OCI-LY3 (cell line): Measurements from ENCODE around the gene GLIS1.

Source experiments
- H2AFZ ChIP-seq: fragments of 200-600, 300-600 bp; shearing (Covaris generic); 2 replicates; pipeline ENCODE4 v1.6.0; 2014; ENCODE audit warnings: antibody characterized with exemption, low read depth, low read length
- H3K27ac ChIP-seq: fragments of 200-600, 300-600 bp; sonication (generic); 2 replicates; pipeline ENCODE4 v1.5.1; 2014; ENCODE audit warnings: mild to moderate bottlenecking, low read length, moderate library complexity, mixed read lengths
- H3K27me3 ChIP-seq: fragments of 200-600, 300-600 bp; sonication (generic); 2 replicates; pipeline ENCODE4 v1.6.1; 2014; ENCODE audit warnings: low read depth, low read length, mixed read lengths
- H3K36me3 ChIP-seq: fragments of 200-600, 300-600 bp; sonication (generic); replicated peaks from 2 replicates; pipeline ENCODE3; 2014; ENCODE audit warnings: low read depth, low read length, mixed read lengths
- H3K4me1 ChIP-seq: fragments of 300-600, 200-600 bp; sonication (generic); 2 replicates; pipeline ENCODE4 v1.6.1; 2014; ENCODE audit warnings: low read length, mixed read lengths
- H3K4me2 ChIP-seq: fragments of 200-600, 300-600 bp; sonication (generic); 2 replicates; pipeline ENCODE4 v1.6.1; 2014; ENCODE audit warnings: low read length, mixed read lengths
- H3K4me3 ChIP-seq: fragments of 300-600, 200-600 bp; sonication (generic); 2 replicates; pipeline ENCODE4 v1.5.1; 2014; ENCODE audit warnings: antibody characterized with exemption, mild to moderate bottlenecking, low read length, moderate library complexity
- H3K79me2 ChIP-seq: fragments of 300-600, 200-600 bp; shearing (Covaris generic); 2 replicates; pipeline ENCODE4 v1.6.1; 2014; ENCODE audit warnings: mild to moderate bottlenecking, low read length, mixed read lengths
- H3K9ac ChIP-seq: fragments of 300-600, 200-600 bp; shearing (Covaris generic); 2 replicates; pipeline ENCODE4 v1.6.0; 2014; ENCODE audit warnings: mild to moderate bottlenecking, low read length, moderate library complexity
- H3K9me3 ChIP-seq: fragments of 200-600, 300-600 bp; shearing (Covaris generic); 2 replicates; pipeline ENCODE4 v1.6.1; 2014; ENCODE audit warnings: low read length, mixed read lengths; ENCODE audit not compliant: insufficient read depth
- H4K20me1 ChIP-seq: fragments of 200-600, 300-600 bp; sonication (generic); 2 replicates; pipeline ENCODE4 v1.6.1; 2016; ENCODE audit warnings: low read length, mixed read lengths; ENCODE audit not compliant: insufficient read depth
- CTCF ChIP-seq: fragments of 200-600, 300-600 bp; sonication (generic); IDR thresholded peaks from 2 replicates; pipeline ENCODE4 v1.5.1; 2014; ENCODE audit warnings: antibody characterized with exemption, low read length, low read depth
- EZH2phosphoT487 ChIP-seq: fragments of 200-600 bp; shearing (Covaris generic); IDR thresholded peaks from 2 replicates; pipeline ENCODE4 v1.6.1; 2018; ENCODE audit warnings: antibody characterized with exemption, mixed run types, low read depth

The GLIS1 gene

GRCh38 chr1:53658489-53659230, 80.3 kb downstream of the GLIS1 start:
- H3K4me3 ChIP-seq, result no peak overlapping the region
- H3K4me1 ChIP-seq, result no peaks in the 10 kb centered on the region
- H4K20me1 ChIP-seq, result no peaks in the 10 kb centered on the region
- no peak overlapping the region for H3K27ac ChIP-seq
- H3K27me3 ChIP-seq, result peaks cover 8% of the 10 kb centered on the region; the same call in 1 of the 2 replicates
- H2AFZ ChIP-seq, result no peak overlapping the region
- no peaks in the 10 kb centered on the region for H3K36me3 ChIP-seq
- no peak overlapping the region for H3K4me2 ChIP-seq
- no peak overlapping the region for H3K9ac ChIP-seq
- no peaks in the 10 kb centered on the region for H3K79me2 ChIP-seq
- TF ChIP-seq EZH2phosphoT487, result no peak
- TF ChIP-seq CTCF, result no peak
- no peaks in the 10 kb centered on the region for H3K9me3 ChIP-seq

- no peak overlapping the region for H3K4me2 ChIP-seq
- no peaks in the 10 kb centered on the region for H3K4me1 ChIP-seq
- H3K79me2 ChIP-seq, result no peaks in the 10 kb centered on the region
- no peaks in the 10 kb centered on the region for H3K36me3 ChIP-seq
- no peaks in the 10 kb centered on the region for H3K9me3 ChIP-seq
- no peak overlapping the region for H3K27ac ChIP-seq
- TF ChIP-seq EZH2phosphoT487 (no peak), CTCF (no peak)
- peaks cover 8% of the 10 kb centered on the region; the same call in 1 of the 2 replicates for H3K27me3 ChIP-seq
- no peaks in the 10 kb centered on the region for H4K20me1 ChIP-seq
- no peak overlapping the region for H3K9ac ChIP-seq
- no peak overlapping the region for H2AFZ ChIP-seq
- no peak overlapping the region for H3K4me3 ChIP-seq
Measured at GRCh38 chr1:53657891-53658396, 81.0 kb downstream of the GLIS1 start.

GRCh38 chr1:53657531-53657805, 81.5 kb downstream of the GLIS1 start:
- no peak overlapping the region for H2AFZ ChIP-seq
- H3K4me2 ChIP-seq, result no peak overlapping the region
- H3K27ac ChIP-seq, result no peak overlapping the region
- peaks cover 8% of the 10 kb centered on the region; the same call in 1 of the 2 replicates for H3K27me3 ChIP-seq
- no peak overlapping the region for H3K4me3 ChIP-seq
- no peaks in the 10 kb centered on the region for H3K4me1 ChIP-seq
- H3K9ac ChIP-seq, result no peak overlapping the region
- H3K79me2 ChIP-seq, result no peaks in the 10 kb centered on the region
- H3K36me3 ChIP-seq, result no peaks in the 10 kb centered on the region
- H3K9me3 ChIP-seq, result no peaks in the 10 kb centered on the region
- TF ChIP-seq CTCF (no peak), EZH2phosphoT487 (no peak)
- H4K20me1 ChIP-seq, result no peaks in the 10 kb centered on the region

GRCh38 chr1:53656747-53657530, 82.0 kb downstream of the GLIS1 start:
- TF ChIP-seq EZH2phosphoT487 (no peak), CTCF (no peak)
- no peak overlapping the region for H3K4me2 ChIP-seq

More at GRCh38 chr1:53656747-53657530, 82.0 kb downstream of the GLIS1 start:
- H3K4me1 ChIP-seq, result no peaks in the 10 kb centered on the region
- H3K4me3 ChIP-seq, result no peak overlapping the region
- H3K79me2 ChIP-seq, result no peaks in the 10 kb centered on the region
- H3K9ac ChIP-seq, result no peak overlapping the region
- no peak overlapping the region for H2AFZ ChIP-seq
- H3K27ac ChIP-seq, result no peak overlapping the region
- H3K9me3 ChIP-seq, result no peaks in the 10 kb centered on the region
- no peaks in the 10 kb centered on the region for H3K36me3 ChIP-seq
- H3K27me3 ChIP-seq, result peaks cover 8% of the 10 kb centered on the region; the same call in 1 of the 2 replicates
- H4K20me1 ChIP-seq, result no peaks in the 10 kb centered on the region
